ENCODE measurements around the gene MTMR4.
A peak's percentile ranks its signal among the peaks of the same experiment; 100 is the strongest.
"Not testable (repeated sequence)": the region's sequence is repeated elsewhere in the genome, so short reads cannot be mapped to it uniquely, and the experiment has no call there.

Gene MTMR4

GRCh38 chr17:58492238-58493121 is 22.0 kb downstream of the MTMR4 start:
- no peak for DNase-seq (ENCODE audit: low spot score)

- no peak for DNase-seq (ENCODE audit: low spot score)
Measured at GRCh38 chr17:58491510-58492045, 22.9 kb downstream of the MTMR4 start.

- DNase-seq (ENCODE audit: low spot score) = no peak
Measured at GRCh38 chr17:58488428-58488890, 26.0 kb downstream of the MTMR4 start.

- DNase-seq (ENCODE audit: low spot score) = no peak
Measured at GRCh38 chr17:58487589-58488427, 26.6 kb downstream of the MTMR4 start, which contains the start of gene HSF5. TSS of gene HSF5 (minus strand) at chr17:58488408. CDS start at chr17:58488274, 134 bp downstream.

- DNase-seq (ENCODE audit: low spot score) = no peak
Measured at GRCh38 chr17:58484600-58484999, 29.8 kb downstream of the MTMR4 start.

- DNase-seq (ENCODE audit: low spot score) = not testable (repeated sequence)
Measured at GRCh38 chr17:58481798-58482197, 32.6 kb downstream of the MTMR4 start.

GRCh38 chr17:58480090-58480489 is 34.3 kb downstream of the MTMR4 start:
- no peak for DNase-seq (ENCODE audit: low spot score)

- DNase-seq (ENCODE audit: low spot score) = no peak
Measured at GRCh38 chr17:58476812-58477211, 37.6 kb downstream of the MTMR4 start.

GRCh38 chr17:58475985-58476384 is 38.5 kb downstream of the MTMR4 start:
- no peak for DNase-seq (ENCODE audit: low spot score)

GRCh38 chr17:58470356-58470755 is 44.1 kb downstream of the MTMR4 start:
- DNase-seq (ENCODE audit: low spot score) = no peak

- DNase-seq (ENCODE audit: low spot score) = no peak
Measured at GRCh38 chr17:58468944-58469343, 45.5 kb downstream of the MTMR4 start.

GRCh38 chr17:58455491-58455890 is 58.9 kb downstream of the MTMR4 start:
- DNase-seq (ENCODE audit: low spot score) = no peak

GRCh38 chr17:58452738-58453137 is 61.7 kb downstream of the MTMR4 start:
- DNase-seq (ENCODE audit: low spot score) = peak; percentile 2

- peak; percentile 84 for DNase-seq (ENCODE audit: low spot score)
Measured at GRCh38 chr17:58447039-58447975, 67.1 kb downstream of the MTMR4 start.

- DNase-seq (ENCODE audit: low spot score) = no peak
Measured at GRCh38 chr17:58446086-58446485, 68.4 kb downstream of the MTMR4 start.
